ENCODE data around the gene HIRA.

HIRA gene

DNA sequence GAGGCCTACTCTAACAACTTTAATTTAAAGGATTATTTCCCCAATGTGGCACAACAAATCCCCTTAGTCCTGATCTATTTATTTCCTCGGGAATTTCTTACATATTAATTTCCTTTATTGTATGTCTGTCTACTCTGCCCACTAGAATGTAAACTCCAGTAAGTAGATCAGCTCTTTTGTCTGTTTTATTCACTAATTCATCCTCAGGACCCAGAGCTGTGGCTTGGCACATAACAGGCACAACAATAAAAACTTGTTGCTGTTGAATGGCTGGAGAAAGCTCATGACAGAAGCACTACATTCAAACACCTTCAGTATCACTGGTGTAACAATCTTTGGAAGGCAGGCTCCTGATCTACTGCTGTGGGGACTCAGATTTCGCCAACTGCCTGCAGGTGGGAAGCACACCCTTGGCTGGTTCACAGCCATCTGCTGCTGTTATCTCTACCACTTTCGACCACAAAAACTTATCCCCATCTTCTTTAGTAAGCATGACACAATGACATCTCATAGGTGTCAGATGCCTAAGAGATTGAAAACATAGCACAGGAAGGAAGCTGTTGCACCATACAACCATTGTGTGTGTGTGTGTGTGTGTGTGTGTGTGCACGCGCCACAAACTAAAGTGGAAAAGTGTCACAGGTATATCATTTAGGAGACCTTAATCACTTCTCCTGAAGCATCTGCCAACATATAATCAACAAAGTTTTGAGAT, 11.9 kb downstream of the HIRA start:
- peak; percentile 13 to 15 for DNase-seq (ENCODE audit: low read depth in 2 of 2)
- TF ChIP-seq, protein P1, sequence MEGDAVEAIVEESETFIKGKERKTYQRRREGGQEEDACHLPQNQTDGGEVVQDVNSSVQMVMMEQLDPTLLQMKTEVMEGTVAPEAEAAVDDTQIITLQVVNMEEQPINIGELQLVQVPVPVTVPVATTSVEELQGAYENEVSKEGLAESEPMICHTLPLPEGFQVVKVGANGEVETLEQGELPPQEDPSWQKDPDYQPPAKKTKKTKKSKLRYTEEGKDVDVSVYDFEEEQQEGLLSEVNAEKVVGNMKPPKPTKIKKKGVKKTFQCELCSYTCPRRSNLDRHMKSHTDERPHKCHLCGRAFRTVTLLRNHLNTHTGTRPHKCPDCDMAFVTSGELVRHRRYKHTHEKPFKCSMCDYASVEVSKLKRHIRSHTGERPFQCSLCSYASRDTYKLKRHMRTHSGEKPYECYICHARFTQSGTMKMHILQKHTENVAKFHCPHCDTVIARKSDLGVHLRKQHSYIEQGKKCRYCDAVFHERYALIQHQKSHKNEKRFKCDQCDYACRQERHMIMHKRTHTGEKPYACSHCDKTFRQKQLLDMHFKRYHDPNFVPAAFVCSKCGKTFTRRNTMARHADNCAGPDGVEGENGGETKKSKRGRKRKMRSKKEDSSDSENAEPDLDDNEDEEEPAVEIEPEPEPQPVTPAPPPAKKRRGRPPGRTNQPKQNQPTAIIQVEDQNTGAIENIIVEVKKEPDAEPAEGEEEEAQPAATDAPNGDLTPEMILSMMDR (IDR thresholded peaks at IDR 0.05; ENCODE audit: low read depth, low read length) = no peak
- no peak overlapping the region for H3K4me3 ChIP-seq (replicated peaks in 1 of 2; ENCODE audit: low read depth in 2 of 2, low read length in 2 of 2)

DNA sequence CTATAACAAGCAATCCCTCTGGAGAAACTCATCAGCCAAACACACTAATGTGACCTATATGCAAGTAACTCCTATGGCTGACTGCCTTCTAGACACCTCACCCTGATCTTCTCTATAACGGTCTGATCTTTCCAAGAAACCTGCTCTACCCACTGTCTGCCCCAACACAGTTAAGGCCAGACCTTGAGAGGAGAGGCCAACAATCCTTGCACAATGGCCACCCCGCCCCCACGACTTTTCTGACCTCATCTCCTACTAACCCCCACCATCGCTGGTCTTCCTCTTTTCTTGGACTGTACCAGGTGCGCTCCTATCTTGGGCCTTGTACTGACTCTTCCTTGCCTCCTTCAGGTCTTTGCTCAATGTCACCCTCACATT, 12.5 kb downstream of the HIRA start:
- no peak for DNase-seq (ENCODE audit: low read depth in 2 of 2)
- H3K4me3 ChIP-seq (replicated peaks in 1 of 2; ENCODE audit: low read depth in 2 of 2, low read length in 2 of 2) = no peak overlapping the region
- TF ChIP-seq, protein P1 (IDR thresholded peaks at IDR 0.05; ENCODE audit: low read depth, low read length) = no peak

DNA sequence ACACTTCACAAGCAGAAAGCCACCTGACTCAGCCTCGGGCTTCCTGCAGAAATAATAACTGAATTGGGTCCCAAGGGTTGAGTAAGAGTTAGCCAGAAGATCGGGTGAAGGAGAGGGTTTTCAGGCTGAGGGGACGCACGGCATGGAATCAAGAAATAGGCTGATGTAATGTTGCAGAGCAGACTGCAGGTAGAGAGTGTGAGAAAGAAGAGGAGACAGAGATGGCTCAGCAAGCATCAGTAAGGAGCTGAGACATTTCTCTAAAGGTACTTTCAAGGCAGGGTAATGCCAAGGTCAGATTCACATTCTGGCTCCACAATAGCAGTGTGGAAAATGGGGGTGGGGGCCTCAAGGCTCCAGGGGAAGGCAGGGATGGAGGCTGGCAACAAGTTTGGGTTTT, 18.6 kb downstream of the HIRA start:
- TF ChIP-seq, protein P1 (IDR thresholded peaks at IDR 0.05; ENCODE audit: low read depth, low read length) = no peak
- no peak overlapping the region for H3K4me3 ChIP-seq (replicated peaks in 1 of 2; ENCODE audit: low read depth in 2 of 2, low read length in 2 of 2)
- DNase-seq (ENCODE audit: low read depth in 2 of 2) = no peak

DNA sequence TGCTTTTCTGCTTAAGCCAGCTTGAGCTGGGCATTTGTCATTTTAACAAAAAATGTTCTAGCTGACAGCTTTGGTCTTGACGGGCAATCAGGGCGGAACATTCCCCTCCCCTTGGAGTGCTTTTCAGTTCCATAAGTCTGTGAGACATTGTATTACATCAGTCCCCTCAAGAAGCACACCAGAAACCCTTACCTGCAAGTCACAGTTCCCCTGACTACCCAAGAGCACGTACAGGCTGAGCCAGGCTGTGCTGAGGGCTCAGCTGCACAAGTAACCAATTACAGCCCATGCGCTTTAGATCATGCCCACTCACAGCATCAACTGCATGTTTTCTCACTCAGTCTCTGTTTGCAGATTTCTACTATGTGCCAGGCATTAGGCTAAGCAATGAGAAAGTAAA, 19.1 kb downstream of the HIRA start:
- no peak overlapping the region for H3K4me3 ChIP-seq (replicated peaks in 1 of 2; ENCODE audit: low read depth in 2 of 2, low read length in 2 of 2)
- TF ChIP-seq, protein P1 (IDR thresholded peaks at IDR 0.05; ENCODE audit: low read depth, low read length) = no peak
- no peak for DNase-seq (ENCODE audit: low read depth in 2 of 2)

DNA sequence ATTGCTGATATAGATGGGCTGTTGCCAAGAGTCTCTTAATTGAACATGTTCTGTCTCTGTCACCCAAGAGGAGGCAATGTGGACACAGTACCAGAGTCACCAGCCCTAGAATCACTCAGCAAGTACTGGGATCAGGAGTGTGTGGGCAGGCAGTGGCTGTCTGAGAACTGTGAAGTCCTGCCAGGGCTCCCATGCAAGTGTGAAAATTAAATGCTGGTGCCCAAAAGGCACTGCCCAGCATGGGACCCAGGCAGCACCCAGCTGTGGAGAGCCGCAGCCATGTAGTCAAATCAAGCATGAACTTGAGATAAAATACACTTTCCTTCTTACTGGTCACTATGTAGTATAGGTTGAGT, 19.9 kb downstream of the HIRA start:
- no peak for DNase-seq (ENCODE audit: low read depth in 2 of 2)
- no peak overlapping the region for H3K4me3 ChIP-seq (replicated peaks in 1 of 2; ENCODE audit: low read depth in 2 of 2, low read length in 2 of 2)
- TF ChIP-seq, protein P1 (IDR thresholded peaks at IDR 0.05; ENCODE audit: low read depth, low read length) = no peak

DNA sequence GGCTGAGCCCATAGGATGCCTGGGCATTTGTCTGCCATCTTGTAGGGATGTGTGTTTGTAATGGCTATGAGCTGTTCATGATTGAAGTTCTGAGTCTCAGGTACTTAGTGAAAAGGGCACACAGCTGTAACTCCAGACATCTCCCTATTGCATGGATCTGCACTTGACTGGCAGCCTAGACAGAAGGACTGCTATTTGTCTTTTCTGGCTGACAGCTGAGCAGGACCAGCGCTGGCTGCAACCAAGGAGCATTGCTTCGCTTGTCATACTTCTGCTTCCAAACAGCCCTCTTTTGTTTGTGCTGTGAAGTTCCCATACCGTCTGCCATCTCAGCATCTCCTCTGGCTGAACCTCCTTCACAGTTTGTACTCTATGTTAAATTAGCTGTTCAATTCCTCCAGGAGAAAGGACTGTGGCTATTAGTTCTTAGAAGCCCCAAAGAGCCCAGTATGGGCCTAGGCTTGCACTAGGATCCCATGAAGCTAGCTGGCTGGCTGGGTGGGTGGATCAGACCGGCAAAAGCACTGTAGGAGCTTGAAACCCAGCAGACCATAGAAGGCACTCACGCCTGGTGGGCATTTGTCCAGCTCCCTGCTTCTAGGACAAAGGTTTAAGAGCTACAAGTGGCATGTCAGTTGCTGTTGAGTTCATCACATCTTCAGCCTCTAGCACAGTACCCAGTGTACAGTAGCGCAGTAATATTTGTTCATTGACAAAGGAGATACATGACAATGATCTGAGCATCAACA, 20.4 kb downstream of the HIRA start:
- no peak overlapping the region for H3K4me3 ChIP-seq (replicated peaks in 1 of 2; ENCODE audit: low read depth in 2 of 2, low read length in 2 of 2)
- TF ChIP-seq, protein P1 (IDR thresholded peaks at IDR 0.05; ENCODE audit: low read depth, low read length) = no peak
- no peak for DNase-seq (ENCODE audit: low read depth in 2 of 2)
